ENCODE results near the gene HMG20B. TPM values are rescaled to one million over a fixed set of nuclear protein-coding genes. Genes with fewer than 3 reads are reported as not detected.

The HMG20B gene
- polyA plus RNA-seq, 1 donor = 36.5 TPM

- no peak for DNase-seq
Observed at GRCh38 chr19:3622224-3622623, 49.5 kb downstream of the HMG20B start.

GRCh38 chr19:3623716-3624115, 51.0 kb downstream of the HMG20B start:
- no peak for DNase-seq

GRCh38 chr19:3625996-3626472, 53.3 kb downstream of the HMG20B start:
- no peak for DNase-seq

GRCh38 chr19:3626473-3627350, 54.0 kb downstream of the HMG20B start, which contains the start of gene CACTIN:
Gene CACTIN, minus strand, starts transcription at chr19:3626790. Its CDS starts 28 bp downstream, at chr19:3626762.
- DNase-seq = peak; percentile 96

- no peak for DNase-seq
Observed at GRCh38 chr19:3627351-3627723, 54.6 kb downstream of the HMG20B start.

Other genes starting within 250 kb of the HMG20B start
- 51.4 TPM for gene NFIC, start 206.4 kb upstream of the HMG20B start, polyA plus RNA-seq (ENCODE audit: insufficient read length)
- not detected for gene SMIM24, start 92.4 kb upstream of the HMG20B start, polyA plus RNA-seq (ENCODE audit: insufficient read length)
- not detected for gene SMIM44, start 89.5 kb upstream of the HMG20B start, polyA plus RNA-seq (ENCODE audit: insufficient read length)
- 10.3 TPM for gene DOHH, start 72.3 kb upstream of the HMG20B start, polyA plus RNA-seq (ENCODE audit: insufficient read length)
- 38.9 TPM for gene FZR1, start 66.6 kb upstream of the HMG20B start, polyA plus RNA-seq (ENCODE audit: insufficient read length)
- 3.5 TPM for gene TEKTIP1, start 33.8 kb upstream of the HMG20B start, polyA plus RNA-seq (ENCODE audit: insufficient read length)
- gene MFSD12, start 15.4 kb upstream of the HMG20B start, polyA plus RNA-seq (ENCODE audit: insufficient read length) = 31.0 TPM
- 2.1 TPM for gene GIPC3, start 12.5 kb downstream of the HMG20B start, polyA plus RNA-seq (ENCODE audit: insufficient read length)
- gene TBXA2R, start 33.9 kb downstream of the HMG20B start, polyA plus RNA-seq (ENCODE audit: insufficient read length) = 3.4 TPM
- 25.3 TPM for gene CACTIN, start 53.8 kb downstream of the HMG20B start, polyA plus RNA-seq (ENCODE audit: insufficient read length)
- 22.4 TPM for gene PIP5K1C, start 127.5 kb downstream of the HMG20B start, polyA plus RNA-seq (ENCODE audit: insufficient read length)
- gene TJP3, start 135.4 kb downstream of the HMG20B start, polyA plus RNA-seq (ENCODE audit: insufficient read length) = not detected
- 20.4 TPM for gene APBA3, start 188.7 kb downstream of the HMG20B start, polyA plus RNA-seq (ENCODE audit: insufficient read length)
- gene MRPL54, start 189.7 kb downstream of the HMG20B start, polyA plus RNA-seq (ENCODE audit: insufficient read length) = 27.5 TPM
- not detected for gene RAX2, start 199.3 kb downstream of the HMG20B start, polyA plus RNA-seq (ENCODE audit: insufficient read length)
- gene MATK, start 213.4 kb downstream of the HMG20B start, polyA plus RNA-seq (ENCODE audit: insufficient read length) = 2.7 TPM

Measured in hindlimb muscle (tissue), 1 donor.